ENCODE results near the gene PLA2G4C. TPM values are rescaled to one million over a fixed set of nuclear protein-coding genes. Genes with fewer than 3 reads are reported as not detected.

The PLA2G4C gene
- total and polyA plus RNA-seq, 2 of the 8 experiments (the other 6 are each of a cell fraction or from before 2014, with no cell fraction given): 14.9 to 20.5 TPM

DNA sequence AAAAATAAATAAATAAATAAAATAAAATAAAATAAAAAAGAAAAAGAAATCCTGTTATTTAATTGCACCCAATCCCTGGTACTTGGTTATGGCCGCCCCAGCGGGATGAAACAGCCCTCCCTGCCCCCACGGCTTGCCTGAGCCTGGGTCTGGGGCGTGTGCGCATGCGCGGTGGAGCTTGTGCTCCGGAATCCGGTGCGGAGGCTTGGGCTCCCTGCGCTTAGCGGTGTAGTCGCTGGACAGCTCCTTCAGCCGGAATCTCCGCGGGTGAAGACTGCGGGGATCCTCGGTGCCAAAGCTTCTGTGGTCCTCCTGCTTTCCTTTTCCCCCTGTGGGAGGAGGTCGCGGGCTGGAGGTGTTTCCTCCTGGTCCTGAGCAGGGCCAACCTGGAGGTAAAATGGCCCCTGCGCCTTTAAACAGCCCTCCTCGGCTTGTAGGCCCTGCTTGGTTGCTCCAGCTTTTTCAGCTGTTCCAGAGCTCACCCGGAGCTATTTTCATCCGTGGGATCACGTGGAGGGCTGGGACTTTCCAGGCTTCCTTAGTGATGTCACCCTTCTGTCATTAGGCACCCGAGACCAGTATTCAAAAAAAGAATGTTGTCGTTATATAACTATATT, at the start of gene PLA2G4C (continued):
- TF ChIP-seq BRCA1 (IDR thresholded peaks at IDR 0.05; ENCODE audit: low read depth, low read length) (no peak), POLR2A (IDR thresholded peaks at IDR 0.05; ENCODE audit: control extremely low read depth in 1 of 2, low read depth in 2 of 2, low read length in 2 of 2) (peak in 1 of 2 experiments; percentile 52; a peak in 1 of 3 replicates), ATF2 (IDR thresholded peaks at IDR 0.05; ENCODE audit: low read length) (peak; percentile 47; the same call in 1 of the 2 replicates), POLR2AphosphoS5 (IDR thresholded peaks at IDR 0.05; ENCODE audit: low read depth, low read length) (no peak), TBP (IDR thresholded peaks at IDR 0.05; ENCODE audit: low read depth, low read length) (no peak), PHF8 (conservative IDR thresholded peaks at IDR 0.05; ENCODE audit: low read depth, low read length) (peak; percentile 50), TAF1 (IDR thresholded peaks at IDR 0.05; ENCODE audit: low read depth, low read length) (0 out of 2 replicates have a peak, but pooled peaks have one; percentile 37), BCL11A (IDR thresholded peaks at IDR 0.05; ENCODE audit: low read depth in 2 of 2, low read length in 2 of 2) (no peak), HDAC2 (IDR thresholded peaks at IDR 0.05; ENCODE audit: borderline replicate concordance in 1 of 2, low read depth in 2 of 2, low read length in 2 of 2) (0 out of 4 replicates have a peak, but pooled peaks of 1 of the 2 experiments have one; percentile 27)
- TF ChIP-seq, protein P1, sequence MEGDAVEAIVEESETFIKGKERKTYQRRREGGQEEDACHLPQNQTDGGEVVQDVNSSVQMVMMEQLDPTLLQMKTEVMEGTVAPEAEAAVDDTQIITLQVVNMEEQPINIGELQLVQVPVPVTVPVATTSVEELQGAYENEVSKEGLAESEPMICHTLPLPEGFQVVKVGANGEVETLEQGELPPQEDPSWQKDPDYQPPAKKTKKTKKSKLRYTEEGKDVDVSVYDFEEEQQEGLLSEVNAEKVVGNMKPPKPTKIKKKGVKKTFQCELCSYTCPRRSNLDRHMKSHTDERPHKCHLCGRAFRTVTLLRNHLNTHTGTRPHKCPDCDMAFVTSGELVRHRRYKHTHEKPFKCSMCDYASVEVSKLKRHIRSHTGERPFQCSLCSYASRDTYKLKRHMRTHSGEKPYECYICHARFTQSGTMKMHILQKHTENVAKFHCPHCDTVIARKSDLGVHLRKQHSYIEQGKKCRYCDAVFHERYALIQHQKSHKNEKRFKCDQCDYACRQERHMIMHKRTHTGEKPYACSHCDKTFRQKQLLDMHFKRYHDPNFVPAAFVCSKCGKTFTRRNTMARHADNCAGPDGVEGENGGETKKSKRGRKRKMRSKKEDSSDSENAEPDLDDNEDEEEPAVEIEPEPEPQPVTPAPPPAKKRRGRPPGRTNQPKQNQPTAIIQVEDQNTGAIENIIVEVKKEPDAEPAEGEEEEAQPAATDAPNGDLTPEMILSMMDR (IDR thresholded peaks at IDR 0.05; ENCODE audit: control extremely low read depth in 1 of 3, insufficient read depth in 1 of 3, low read depth in 1 of 3, low read length in 3 of 3): no peak
- TF ChIP-seq, protein P2, sequence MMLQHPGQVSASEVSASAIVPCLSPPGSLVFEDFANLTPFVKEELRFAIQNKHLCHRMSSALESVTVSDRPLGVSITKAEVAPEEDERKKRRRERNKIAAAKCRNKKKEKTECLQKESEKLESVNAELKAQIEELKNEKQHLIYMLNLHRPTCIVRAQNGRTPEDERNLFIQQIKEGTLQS (IDR thresholded peaks at IDR 0.05; ENCODE audit: insufficient read depth, low read depth, low read length): no peak
